AG09309 (cell line): ENCODE measurements around the gene ZNF497.

Source experiments
- DNase-seq: peaks from one replicate; pipeline ENCODE4 v3.0.0-alpha.2; 2010; ENCODE audit warnings: low read depth
- H3K4me3 ChIP-seq: 2 replicates; pipeline ENCODE4 v1.5.1; 2011; ENCODE audit warnings: mild to moderate bottlenecking, low read depth, low read length, moderate library complexity; ENCODE audit not compliant: control insufficient read depth
- TF ChIP-seq, protein P1 (sequence below): IDR thresholded peaks from 2 replicates; pipeline ENCODE4 v1.5.1; 2011; ENCODE audit warnings: mild to moderate bottlenecking, low read depth, low read length, inconsistent platforms; ENCODE audit not compliant: insufficient read depth, control insufficient read depth; ENCODE audit errors: missing control alignments

ZNF497 gene

DNA sequence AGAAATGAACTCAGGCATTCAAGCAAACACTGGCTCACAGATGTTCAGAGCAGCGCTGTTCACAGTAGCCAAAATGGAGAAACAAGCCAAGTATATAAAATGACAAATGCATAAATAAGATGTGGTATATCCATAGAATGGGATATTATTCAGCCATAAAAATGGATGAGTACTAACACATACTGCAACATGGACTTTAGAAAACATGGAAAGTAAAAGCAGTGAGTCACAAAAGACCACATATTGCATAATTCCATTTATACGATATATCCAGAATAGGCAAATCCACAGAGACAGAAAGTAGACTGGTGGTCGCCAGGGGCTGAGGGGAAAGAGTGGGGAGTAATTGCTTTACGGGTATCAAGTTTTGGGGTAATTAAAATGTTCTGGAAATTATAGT lies 11.6 kb upstream of the ZNF497 start:
- TF ChIP-seq, protein P1, sequence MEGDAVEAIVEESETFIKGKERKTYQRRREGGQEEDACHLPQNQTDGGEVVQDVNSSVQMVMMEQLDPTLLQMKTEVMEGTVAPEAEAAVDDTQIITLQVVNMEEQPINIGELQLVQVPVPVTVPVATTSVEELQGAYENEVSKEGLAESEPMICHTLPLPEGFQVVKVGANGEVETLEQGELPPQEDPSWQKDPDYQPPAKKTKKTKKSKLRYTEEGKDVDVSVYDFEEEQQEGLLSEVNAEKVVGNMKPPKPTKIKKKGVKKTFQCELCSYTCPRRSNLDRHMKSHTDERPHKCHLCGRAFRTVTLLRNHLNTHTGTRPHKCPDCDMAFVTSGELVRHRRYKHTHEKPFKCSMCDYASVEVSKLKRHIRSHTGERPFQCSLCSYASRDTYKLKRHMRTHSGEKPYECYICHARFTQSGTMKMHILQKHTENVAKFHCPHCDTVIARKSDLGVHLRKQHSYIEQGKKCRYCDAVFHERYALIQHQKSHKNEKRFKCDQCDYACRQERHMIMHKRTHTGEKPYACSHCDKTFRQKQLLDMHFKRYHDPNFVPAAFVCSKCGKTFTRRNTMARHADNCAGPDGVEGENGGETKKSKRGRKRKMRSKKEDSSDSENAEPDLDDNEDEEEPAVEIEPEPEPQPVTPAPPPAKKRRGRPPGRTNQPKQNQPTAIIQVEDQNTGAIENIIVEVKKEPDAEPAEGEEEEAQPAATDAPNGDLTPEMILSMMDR: no peak
- H3K4me3 ChIP-seq: no peak overlapping the region
- DNase-seq: no peak

DNA sequence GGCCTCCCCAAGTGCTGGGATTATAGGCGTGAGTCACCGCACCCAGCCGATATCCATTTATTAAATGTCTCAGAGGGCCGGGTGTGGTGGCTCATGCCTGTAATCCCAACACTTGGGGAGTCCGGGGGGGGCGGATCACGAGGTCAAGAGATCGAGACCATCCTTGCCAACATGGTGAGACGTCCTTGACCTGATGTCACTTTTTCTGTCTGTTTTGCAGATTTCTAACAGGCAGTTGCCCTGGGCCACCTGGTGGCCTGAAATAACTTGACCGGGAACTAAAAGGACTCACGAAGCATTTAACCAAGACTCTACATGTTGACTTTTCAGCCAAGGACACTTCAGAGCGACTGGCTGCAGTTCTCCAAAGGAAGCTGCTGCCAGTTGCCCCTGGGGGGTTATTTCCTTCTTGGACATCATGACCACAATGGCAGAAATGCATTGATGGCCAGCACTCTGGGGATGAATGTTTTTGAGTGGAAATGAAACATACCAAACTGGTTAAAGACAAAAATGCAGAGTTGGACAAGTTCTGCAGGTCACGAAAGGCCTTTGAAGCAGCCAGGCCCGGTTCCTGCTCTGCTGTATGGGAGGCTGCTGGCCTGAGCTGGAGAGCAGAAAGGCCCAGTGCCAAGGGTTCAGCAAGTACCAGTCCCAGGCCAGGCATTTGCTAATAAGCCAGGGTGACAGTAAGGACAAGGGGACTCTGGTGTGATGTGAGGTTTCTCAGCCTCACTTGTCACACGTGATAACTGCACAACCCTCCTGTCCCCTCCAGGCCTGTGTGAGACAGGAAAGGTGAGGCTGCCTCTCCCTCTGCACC lies 10.0 kb upstream of the ZNF497 start:
- H3K4me3 ChIP-seq: no peak overlapping the region
- TF ChIP-seq, protein P1: no peak
- DNase-seq: no peak

DNA sequence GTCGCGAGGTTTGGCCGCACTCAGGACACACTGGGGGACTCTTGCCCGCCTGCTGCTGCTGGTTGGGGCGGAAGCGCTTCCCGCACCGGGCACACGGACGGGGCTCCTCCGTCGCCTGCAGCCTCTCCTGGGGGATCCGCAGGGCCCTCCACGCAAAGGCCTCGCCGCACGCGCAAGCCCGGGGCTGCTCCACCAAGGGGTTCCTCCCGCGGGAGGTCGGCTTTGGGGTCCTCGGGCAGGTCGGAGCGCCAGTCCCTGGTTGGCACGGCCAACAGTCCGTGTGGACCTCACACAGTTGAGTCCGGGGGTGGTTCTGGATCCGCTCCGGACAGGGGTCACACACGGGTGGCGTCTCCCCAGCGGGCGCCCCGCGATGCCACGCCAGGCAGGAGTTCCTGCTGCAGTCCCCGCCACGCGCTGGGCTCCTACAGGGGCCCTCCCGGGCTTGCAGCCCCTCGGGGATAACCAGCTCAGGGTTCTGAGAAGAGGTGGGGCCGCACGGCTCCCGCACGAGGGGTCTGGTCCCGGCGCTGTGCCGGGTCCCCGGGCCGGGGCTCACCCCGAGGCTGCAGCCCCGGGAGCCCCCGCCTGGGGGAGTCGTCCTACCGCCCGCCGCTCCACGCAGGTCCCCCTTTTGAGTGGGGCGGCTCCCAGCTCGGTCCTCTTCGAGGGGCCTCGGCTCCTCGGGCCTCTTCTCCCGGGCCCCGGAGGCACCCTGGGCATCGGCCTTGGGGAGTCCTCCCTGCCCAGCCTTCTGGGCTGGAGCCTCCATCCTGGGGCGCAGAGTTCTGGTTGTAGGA lies 6.2 kb upstream of the ZNF497 start:
- DNase-seq: no peak
- TF ChIP-seq, protein P1: no peak
- H3K4me3 ChIP-seq: no peak overlapping the region

DNA sequence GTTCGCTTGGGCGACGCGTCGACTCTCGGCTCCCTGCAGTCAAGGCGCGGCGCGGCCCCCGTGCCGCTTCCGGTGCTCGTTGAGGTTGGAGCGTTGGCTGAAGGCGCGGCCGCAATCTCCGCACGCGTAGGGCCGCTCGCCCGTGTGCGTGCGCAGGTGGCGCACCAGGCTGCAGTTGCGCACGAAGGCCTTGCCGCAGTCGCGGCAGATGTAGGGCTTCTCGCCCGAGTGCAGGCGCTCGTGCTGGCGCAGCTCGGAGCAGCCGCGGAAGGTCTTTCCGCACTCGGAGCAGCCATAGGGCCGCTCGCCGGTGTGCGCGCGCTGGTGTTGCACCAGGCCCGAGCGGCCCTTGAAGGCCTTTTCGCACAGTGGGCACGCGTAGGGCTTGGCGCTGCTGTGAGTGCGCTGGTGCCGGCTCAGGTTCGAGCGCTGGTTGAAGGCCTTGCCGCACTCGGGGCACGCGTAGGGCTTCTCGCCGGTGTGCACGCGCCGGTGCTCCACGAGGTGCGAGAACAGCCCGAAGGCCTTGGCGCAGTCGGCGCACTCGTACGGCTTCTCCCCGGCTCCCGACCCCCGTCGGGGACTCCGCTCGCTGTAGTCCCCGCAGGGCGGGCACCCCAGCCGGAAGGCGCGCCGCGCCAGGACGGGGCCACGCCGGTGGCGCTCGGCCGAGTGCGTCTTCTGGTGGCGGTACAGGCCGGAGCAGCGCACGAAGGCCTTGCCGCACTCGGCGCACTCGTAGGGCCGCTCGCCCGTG lies 5.3 kb upstream of the ZNF497 start:
- no peak for DNase-seq
- TF ChIP-seq, protein P1: no peak
- H3K4me3 ChIP-seq: no peak overlapping the region

DNA sequence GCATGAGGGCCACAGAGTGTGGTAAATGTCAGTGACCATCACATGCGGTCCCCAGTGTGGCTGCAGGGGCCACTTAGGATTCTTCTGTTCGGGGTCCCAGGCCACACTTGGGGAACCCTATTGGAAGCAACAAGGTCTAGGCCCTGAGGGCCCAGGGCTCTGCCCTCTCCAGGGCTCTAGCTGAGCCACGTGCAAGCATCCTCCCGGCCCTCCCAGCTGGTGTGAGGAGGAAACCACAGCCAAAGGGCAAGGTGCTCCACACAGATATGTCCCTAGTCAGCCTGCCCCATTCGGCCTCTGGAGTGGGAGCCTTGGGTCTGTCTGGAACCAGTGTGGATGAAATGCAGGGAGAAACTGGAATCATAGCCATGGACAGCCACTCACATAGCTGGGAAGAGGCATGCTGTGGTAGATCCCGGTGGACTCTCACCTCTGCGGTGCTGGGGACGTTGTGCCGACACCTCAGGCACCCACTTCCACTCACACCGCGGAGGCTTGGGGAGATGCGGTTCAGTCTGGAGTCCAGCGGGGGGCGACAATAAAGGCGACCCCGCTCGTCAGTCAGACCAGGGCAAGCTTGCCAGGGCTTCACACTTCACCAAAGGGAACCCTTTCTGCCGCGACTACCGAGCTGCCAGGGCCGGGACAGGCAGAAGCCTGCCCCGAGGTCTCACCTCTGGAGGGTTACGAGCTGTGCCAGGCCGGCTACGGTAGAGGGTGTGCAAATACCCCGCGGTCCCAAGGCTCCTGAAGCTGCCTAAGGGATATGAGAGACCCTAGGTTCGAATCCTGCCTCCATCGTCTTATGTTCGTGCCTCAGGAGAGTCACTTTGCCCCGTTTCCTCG lies 4.3 kb upstream of the ZNF497 start:
- TF ChIP-seq, protein P1: no peak
- H3K4me3 ChIP-seq: no peak overlapping the region
- DNase-seq: no peak
